Glutamatergic neuron (in vitro differentiated cells): Measurements from ENCODE around the gene NRBP1. TPM values are rescaled to one million over a fixed set of nuclear protein-coding genes. Genes with fewer than 3 reads are reported as not detected.

Source experiments
- DNase-seq: peaks from one replicate; pipeline ENCODE4 v3.0.0; 2022
- H3K27ac Mint-ChIP-seq: one replicate; pipeline ENCODE4 v1.8.0; 2020; ENCODE audit warnings: mild to moderate bottlenecking, mixed read lengths, inconsistent platforms; ENCODE audit not compliant: unreplicated experiment
- H3K27me3 Mint-ChIP-seq: one replicate; pipeline ENCODE4 v1.8.0; 2020; ENCODE audit warnings: mild to moderate bottlenecking, moderate library complexity, mixed read lengths, inconsistent platforms; ENCODE audit not compliant: unreplicated experiment
- H3K36me3 Mint-ChIP-seq: one replicate; pipeline ENCODE4 v1.8.0; 2020; ENCODE audit warnings: mild to moderate bottlenecking, mixed read lengths, inconsistent platforms; ENCODE audit not compliant: unreplicated experiment
- H3K4me1 Mint-ChIP-seq: one replicate; pipeline ENCODE4 v1.8.0; 2020; ENCODE audit warnings: mild to moderate bottlenecking, low read depth, mixed read lengths, inconsistent platforms; ENCODE audit not compliant: unreplicated experiment
- H3K4me3 Mint-ChIP-seq: one replicate; pipeline ENCODE4 v1.8.0; 2020; ENCODE audit warnings: mild to moderate bottlenecking, mixed read lengths, inconsistent platforms; ENCODE audit not compliant: unreplicated experiment
- H3K9me3 Mint-ChIP-seq: one replicate; pipeline ENCODE4 v1.8.0; 2020; ENCODE audit warnings: mild to moderate bottlenecking, moderate library complexity, mixed read lengths, inconsistent platforms; ENCODE audit not compliant: unreplicated experiment
- CTCF ChIP-seq: fragments of 200-600 bp; sonication (generic); IDR thresholded peaks from one replicate; pipeline ENCODE4 v1.5.0; 2021; ENCODE audit not compliant: partially characterized antibody, unreplicated experiment
- total RNA-seq: library from RNA; stranded (reverse); fragmentation: NEBNext Ultra II Directional; extraction: Animal tissue kit (Norgen Biotek cat#: 25700); gene quantifications from one replicate; pipeline ENCODE4 v1.2.1, GENCODE V29; 2021; ENCODE audit not compliant: unreplicated experiment

Gene NRBP1
- total RNA-seq, 1 donor from 2014 or later, result 142 TPM

- H3K9me3 Mint-ChIP-seq, result no peaks in the 10 kb centered on the region
- TF ChIP-seq CTCF, result no peak
- H3K36me3 Mint-ChIP-seq, result peaks cover 4% of the 10 kb centered on the region
Observed at GRCh38 chr2:27409321-27410073, 18.9 kb upstream of the NRBP1 start, which contains the start of gene PPM1G. TSS of gene PPM1G (minus strand) at chr2:27409591. CDS start at chr2:27409422, 169 bp downstream.

GRCh38 chr2:27412419-27413152 is 15.8 kb upstream of the NRBP1 start:
- no peaks in the 10 kb centered on the region for H3K9me3 Mint-ChIP-seq
- H3K27ac Mint-ChIP-seq, result no peak overlapping the region
- H3K27me3 Mint-ChIP-seq, result peaks cover 8% of the 10 kb centered on the region
- H3K4me1 Mint-ChIP-seq, result peaks cover 10% of the 10 kb centered on the region
- H3K36me3 Mint-ChIP-seq, result peaks cover 4% of the 10 kb centered on the region
- DNase-seq, result no peak
- no peak for TF ChIP-seq CTCF
- H3K4me3 Mint-ChIP-seq, result no peak overlapping the region

More at GRCh38 chr2:27409321-27410073, 18.9 kb upstream of the NRBP1 start, which contains the start of gene PPM1G:
- DNase-seq, result peak; percentile 98
- Mint-ChIP-seq H3K27ac (peak within 1 kb of the TSS; percentile 88), H3K4me3 (peak within 1 kb of the TSS; percentile 94), H3K27me3 (peaks cover 7% of the 10 kb centered on the region), H3K4me1 (peaks cover 13% of the 10 kb centered on the region)

GRCh38 chr2:27416151-27416550 is 12.3 kb upstream of the NRBP1 start:
- Mint-ChIP-seq H3K27me3 (peaks cover 8% of the 10 kb centered on the region), H3K36me3 (peaks cover 4% of the 10 kb centered on the region), H3K4me1 (no peaks in the 10 kb centered on the region), H3K4me3 (no peak overlapping the region), H3K9me3 (no peaks in the 10 kb centered on the region), H3K27ac (no peak overlapping the region)
- TF ChIP-seq CTCF, result no peak
- no peak for DNase-seq

GRCh38 chr2:27420996-27421395 is 7.4 kb upstream of the NRBP1 start:
- H3K27me3 Mint-ChIP-seq, result peaks cover 2% of the 10 kb centered on the region
- TF ChIP-seq CTCF, result no peak
- H3K9me3 Mint-ChIP-seq, result no peaks in the 10 kb centered on the region
- no peak overlapping the region for H3K27ac Mint-ChIP-seq
- H3K4me3 Mint-ChIP-seq, result no peak overlapping the region
- DNase-seq, result no peak
- H3K36me3 Mint-ChIP-seq, result no peaks in the 10 kb centered on the region
- H3K4me1 Mint-ChIP-seq, result no peaks in the 10 kb centered on the region
